Colonic mucosa (tissue), 4 donors: Measurements from ENCODE around the gene UBXN1. TPM values are rescaled to one million over a fixed set of nuclear protein-coding genes. Genes with fewer than 3 reads are reported as not detected.
"Not testable (repeated sequence)": the region's sequence is repeated elsewhere in the genome, so short reads cannot be mapped to it uniquely, and the experiment has no call there.

Experiments used
- DNase-seq: peaks from one replicate; pipeline ENCODE4 v3.0.0-alpha.2; 2020
- H3K27ac ChIP-seq: fragments of 200-600 bp; one replicate; pipeline ENCODE4 v1.8.0; 2021
- H3K27me3 ChIP-seq: fragments of 200-600 bp; one replicate; pipeline ENCODE4 v1.8.0; 2021
- H3K36me3 ChIP-seq: fragments of 200-600 bp; one replicate; pipeline ENCODE4 v1.8.0; 2021
- H3K4me1 ChIP-seq: fragments of 200-600 bp; one replicate; pipeline ENCODE4 v1.8.0; 2021; ENCODE audit warnings: mild to moderate bottlenecking
- H3K4me3 ChIP-seq: fragments of 200-600 bp; one replicate; pipeline ENCODE4 v1.8.0; 2021
- H3K9ac ChIP-seq, 2 donors: one replicate each; pipeline ENCODE4 v1.7.0; 2013; ENCODE audit warnings: control low read depth in 2 of 2, low read depth in 2 of 2, low read length in 2 of 2
- H3K9me3 ChIP-seq: fragments of 200-600 bp; one replicate; pipeline ENCODE4 v1.8.0; 2021
- CTCF ChIP-seq: fragments of 200-600 bp; IDR thresholded peaks from one replicate; pipeline ENCODE4 v1.8.0; 2022; ENCODE audit warnings: antibody characterized with exemption, mild to moderate bottlenecking
- intact Hi-C: fragments of 100-400 bp; cut with DNase I; formaldehyde crosslinking; loops from one replicate; pipeline ENCODE4 v1.14.1; 2022
- total RNA-seq, 2 donors: library from RNA; stranded (reverse); fragmentation: NEBNext Ultra II Directional in 1 of 2; extraction: Animal tissue kit (Norgen Biotek cat#: 25700) in 1 of 2; gene quantifications; one replicate each; pipeline ENCODE4 v1.2.1, GENCODE V29; 2021
- donor health status: healthy.
- donor health status: DM: no; HTN: no; CAD: no.
- donor health status: DM: no; HTN: no; CAD: no.

UBXN1 gene
- total RNA-seq, 2 donors from 2014 or later, result 74.8 to 87.8 TPM

GRCh38 chr11:62677156-62677555 lies 1.7 kb downstream of the UBXN1 start:
- no peak overlapping the region for H3K27ac ChIP-seq
- intact Hi-C loops, result no loop called here
- peaks cover 16% of the 10 kb centered on the region for H3K4me1 ChIP-seq
- no peaks in the 10 kb centered on the region for H3K27me3 ChIP-seq
- H3K9ac ChIP-seq, result no peak overlapping the region
- no peak for DNase-seq
- H3K36me3 ChIP-seq, result no peaks in the 10 kb centered on the region
- H3K4me3 ChIP-seq, result no peak overlapping the region
- H3K9me3 ChIP-seq, result no peaks in the 10 kb centered on the region
- no peak for TF ChIP-seq CTCF

- Histone ChIP-seq H3K9me3 (no peaks in the 10 kb centered on the region), H3K27ac (no peak overlapping the region), H3K36me3 (no peaks in the 10 kb centered on the region), H3K9ac (no peak overlapping the region), H3K4me3 (no peak overlapping the region), H3K27me3 (no peaks in the 10 kb centered on the region), H3K4me1 (peaks cover 16% of the 10 kb centered on the region)
- no peak for DNase-seq
- intact Hi-C loops, result no loop called here
- no peak for TF ChIP-seq CTCF
Measured at GRCh38 chr11:62676698-62677097, 2.2 kb downstream of the UBXN1 start.

GRCh38 chr11:62675415-62675814 lies 3.5 kb downstream of the UBXN1 start:
- intact Hi-C loops, result not testable (repeated sequence)

GRCh38 chr11:62673196-62673525 lies 5.7 kb downstream of the UBXN1 start:
- intact Hi-C loops, result no loop called here
- Histone ChIP-seq H3K9me3 (no peaks in the 10 kb centered on the region), H3K36me3 (no peaks in the 10 kb centered on the region), H3K9ac (peak overlapping the region in 1 of 2 donors; percentile 99), H3K4me3 (no peak overlapping the region), H3K4me1 (peaks cover 23% of the 10 kb centered on the region), H3K27ac (no peak overlapping the region), H3K27me3 (no peaks in the 10 kb centered on the region)
- no peak for TF ChIP-seq CTCF
- no peak for DNase-seq

More at GRCh38 chr11:62675415-62675814, 3.5 kb downstream of the UBXN1 start:
- H3K9me3 ChIP-seq, H3K36me3 ChIP-seq, DNase-seq, H3K4me3 ChIP-seq, H3K27ac ChIP-seq, H3K9ac ChIP-seq, H3K27me3 ChIP-seq: not testable (repeated sequence)
- peaks cover 16% of the 10 kb centered on the region for H3K4me1 ChIP-seq

GRCh38 chr11:62671608-62672389 lies 7.1 kb downstream of the UBXN1 start, which contains the start of the genes LBHD1 and UQCC3:
LBHD1 (minus strand) TSS chr11:62672267; CDS start chr11:62670031, 2,236 bp downstream.
UQCC3 (plus strand) TSS chr11:62671673; CDS start chr11:62671746, 73 bp downstream.
- H3K36me3 ChIP-seq, result no peaks in the 10 kb centered on the region
- H3K4me1 ChIP-seq, result peaks cover 21% of the 10 kb centered on the region
- intact Hi-C loops, result no loop called here
- no peaks in the 10 kb centered on the region for H3K27me3 ChIP-seq
- peak within 1 kb of the TSS; percentile 81 for H3K27ac ChIP-seq
- H3K9ac ChIP-seq, result peak within 1 kb of the TSS; percentile 96 to 99
- DNase-seq, result peak; percentile 88
- no peak for TF ChIP-seq CTCF
- peak within 1 kb of the TSS; percentile 57 for H3K4me3 ChIP-seq
- no peaks in the 10 kb centered on the region for H3K9me3 ChIP-seq

GRCh38 chr11:62671236-62671607 lies 7.7 kb downstream of the UBXN1 start:
- Histone ChIP-seq H3K4me1 (peaks cover 27% of the 10 kb centered on the region), H3K9ac (peak overlapping the region; percentile 96 to 99), H3K4me3 (peak overlapping the region; percentile 57), H3K36me3 (no peaks in the 10 kb centered on the region), H3K27me3 (no peaks in the 10 kb centered on the region), H3K27ac (peak overlapping the region; percentile 81), H3K9me3 (no peaks in the 10 kb centered on the region)
- no peak for DNase-seq
- intact Hi-C loops, result no loop called here
- TF ChIP-seq CTCF, result no peak
